IMR-90 (cell line): ENCODE measurements around the gene CYB561D2. TPM values are rescaled to one million over a fixed set of nuclear protein-coding genes. Genes with fewer than 3 reads are reported as not detected.

ENCODE experiments used
- ATAC-seq: fragments of 200-7000 bp; cut with Tn5 transposase; 2 replicates; pipeline ENCODE4 v1.9.1; 2020; ENCODE audit warnings: low read depth, mild to moderate bottlenecking, moderate library complexity
- BruUV-seq: library from RNA; stranded (reverse); fragments of 400-500 nt; replicated peaks from 2 replicates; lab custom pipeline; 2021; lab: Mats Ljungman, UMichigan
- CTCF ChIA-PET: fragments of 300-600 bp; formaldehyde crosslinking; extraction: SDS; loops from one replicate; lab custom pipeline; 2021; ENCODE audit warnings: antibody characterized with exemption; lab: Yijun Ruan, JAX
- POLR2A ChIA-PET: fragments of 300-600 bp; sonication (Branson Sonifier 250); formaldehyde crosslinking; loops from one replicate; lab custom pipeline; 2022; ENCODE audit warnings: antibody characterized with exemption; ENCODE audit not compliant: unreplicated experiment; lab: Charles Lee
- DNase-seq: peaks from one replicate; pipeline ENCODE4 v3.0.0; 2013
- H2AFZ ChIP-seq: replicated peaks from 2 replicates; pipeline ENCODE3; 2013; ENCODE audit warnings: low read length, mild to moderate bottlenecking; ENCODE audit not compliant: poor library complexity
- H2AK5ac ChIP-seq: 2 replicates; pipeline ENCODE4 v1.6.1; 2013; ENCODE audit warnings: low read depth, low read length, inconsistent platforms
- H2AK9ac ChIP-seq: replicated peaks from 2 replicates; pipeline ENCODE3; 2013; ENCODE audit warnings: mild to moderate bottlenecking, low read depth, low read length, moderate library complexity; ENCODE audit not compliant: poor library complexity
- H2BK120ac ChIP-seq: 2 replicates; pipeline ENCODE4 v1.6.1; 2013; ENCODE audit warnings: low read depth, low read length, inconsistent platforms
- H2BK15ac ChIP-seq: 3 replicates; pipeline ENCODE4 v1.6.1; 2013; ENCODE audit warnings: low read depth, low read length, inconsistent platforms
- H2BK20ac ChIP-seq: 2 replicates; pipeline ENCODE4 v1.6.1; 2013; ENCODE audit warnings: low read depth, mild to moderate bottlenecking, inconsistent platforms, low read length, moderate library complexity
- H2BK5ac ChIP-seq: 2 replicates; pipeline ENCODE4 v1.6.1; 2013; ENCODE audit warnings: mild to moderate bottlenecking, low read depth, low read length, inconsistent platforms; ENCODE audit not compliant: poor library complexity, severe bottlenecking
- H3K14ac ChIP-seq: replicated peaks from 2 replicates; pipeline ENCODE4 v1.6.1; 2013; ENCODE audit warnings: low read depth, low read length, inconsistent platforms
- H3K18ac ChIP-seq: 2 replicates; pipeline ENCODE4 v1.6.1; 2013; ENCODE audit warnings: low read depth, low read length, control low read depth
- H3K23ac ChIP-seq: 2 replicates; pipeline ENCODE4 v1.6.1; 2013; ENCODE audit warnings: low read depth, low read length, inconsistent platforms
- H3K27ac ChIP-seq: 2 replicates; pipeline ENCODE4 v1.5.1; 2013; ENCODE audit warnings: mild to moderate bottlenecking, control low read depth, low read length; ENCODE audit not compliant: insufficient read depth
- H3K27me3 ChIP-seq: 2 replicates; pipeline ENCODE4 v1.6.1; 2013; ENCODE audit warnings: low read length; ENCODE audit not compliant: control insufficient read depth, insufficient read depth
- H3K36me3 ChIP-seq: 2 replicates; pipeline ENCODE4 v1.6.1; 2013; ENCODE audit warnings: low read length, mixed read lengths; ENCODE audit not compliant: control insufficient read depth, insufficient read depth
- H3K4ac ChIP-seq: 2 replicates; pipeline ENCODE4 v1.6.1; 2013; ENCODE audit warnings: low read depth, low read length, inconsistent platforms
- H3K4me1 ChIP-seq: 2 replicates; pipeline ENCODE4 v1.6.1; 2013; ENCODE audit warnings: low read length, mixed read lengths; ENCODE audit not compliant: control insufficient read depth, insufficient read depth
- H3K4me2 ChIP-seq: 2 replicates; pipeline ENCODE4 v1.6.1; 2013; ENCODE audit warnings: low read depth, mild to moderate bottlenecking, control low read depth, low read length, moderate library complexity
- H3K4me3 ChIP-seq: 2 replicates; pipeline ENCODE4 v1.5.1; 2013; ENCODE audit warnings: low read depth, mild to moderate bottlenecking, control low read depth, low read length, moderate library complexity; ENCODE audit not compliant: insufficient read depth
- H3K56ac ChIP-seq: 2 replicates; pipeline ENCODE4 v1.6.1; 2013; ENCODE audit warnings: low read length, inconsistent platforms; ENCODE audit not compliant: insufficient read depth; ENCODE audit errors: extremely low read depth
- H3K79me1 ChIP-seq, 2 experiments: 2 replicates each; pipeline ENCODE4 v1.6.1; 2013; ENCODE audit warnings: low read length in 2 of 2, inconsistent platforms in 1 of 2, low read depth in 1 of 2
- H3K9ac ChIP-seq: 2 replicates; pipeline ENCODE4 v1.6.1; 2013; ENCODE audit warnings: low read depth, low read length, control low read depth
- H3K9me1 ChIP-seq: 2 replicates; pipeline ENCODE4 v1.6.1; 2013; ENCODE audit warnings: low read length, inconsistent platforms; ENCODE audit not compliant: insufficient read depth
- H3K9me3 ChIP-seq: 2 replicates; pipeline ENCODE4 v1.6.1; 2013; ENCODE audit warnings: low read length; ENCODE audit not compliant: control insufficient read depth, insufficient read depth
- H4K20me1 ChIP-seq: 2 replicates; pipeline ENCODE4 v1.6.1; 2013; ENCODE audit warnings: low read length, inconsistent platforms; ENCODE audit not compliant: insufficient read depth
- H4K5ac ChIP-seq: 2 replicates; pipeline ENCODE4 v1.6.1; 2013; ENCODE audit warnings: mild to moderate bottlenecking, low read depth, low read length, control low read depth
- H4K8ac ChIP-seq, 2 experiments: 2 replicates each; pipeline ENCODE4 v1.6.1; 2013; ENCODE audit warnings: low read depth in 2 of 2, low read length in 2 of 2, control low read depth in 1 of 2, inconsistent platforms in 1 of 2
- H4K91ac ChIP-seq: 2 replicates; pipeline ENCODE4 v1.6.1; 2013; ENCODE audit warnings: low read depth, low read length, inconsistent platforms; ENCODE audit not compliant: insufficient read depth
- CHD1 ChIP-seq: IDR thresholded peaks from 2 replicates; pipeline ENCODE4 v1.6.1; 2012; ENCODE audit warnings: low read depth, low read length, improper control_type of control experiment
- ELK1 ChIP-seq: fragments of 150-350 bp; IDR thresholded peaks from 2 replicates; pipeline ENCODE4 v1.6.1; 2016; ENCODE audit warnings: low read depth, mild to moderate bottlenecking, low read length, moderate library complexity, borderline replicate concordance
- FOS ChIP-seq: fragments of 150-350 bp; IDR thresholded peaks from 2 replicates; pipeline ENCODE4 v1.6.1; 2016; ENCODE audit warnings: low read depth, low read length
- MAZ ChIP-seq: IDR thresholded peaks from 2 replicates; pipeline ENCODE4 v1.6.1; 2012; ENCODE audit warnings: low read depth, mild to moderate bottlenecking, low read length, improper control_type of control experiment, moderate library complexity, borderline replicate concordance
- MXI1 ChIP-seq: IDR thresholded peaks from 2 replicates; pipeline ENCODE4 v1.6.1; 2012; ENCODE audit warnings: low read depth, mild to moderate bottlenecking, low read length, moderate library complexity, borderline replicate concordance
- NFE2L2 ChIP-seq: fragments of 150-350 bp; IDR thresholded peaks from 2 replicates; pipeline ENCODE4 v1.6.1; 2016; ENCODE audit warnings: low read depth, mild to moderate bottlenecking, low read length
- RCOR1 ChIP-seq: IDR thresholded peaks from 2 replicates; pipeline ENCODE4 v1.6.1; 2012; ENCODE audit warnings: mild to moderate bottlenecking, low read length, improper control_type of control experiment; ENCODE audit not compliant: insufficient replicate concordance
- SMC3 ChIP-seq: fragments of 150-350 bp; IDR thresholded peaks from 2 replicates; pipeline ENCODE4 v1.6.1; 2016; ENCODE audit warnings: low read depth, mild to moderate bottlenecking, antibody characterized with exemption, low read length, moderate library complexity
- WGBS, 2 experiments: methylation state at CpG; one replicate each; pipeline versions ENCODE4 v1.1.5 to v1.1.7; 2013; ENCODE audit warnings: missing lambda C conversion rate in 2 of 2; ENCODE audit not compliant: insufficient read length in 1 of 2; ENCODE audit errors: extremely low coverage in 2 of 2; 5-methylcytosine and 5-hydroxymethylcytosine counted together
- dilution Hi-C: fragments of 300-500 bp; cut with HindIII; formaldehyde crosslinking; loops from one replicate; pipeline ENCODE4 v1.14.3; 2018; ENCODE audit warnings: low sequenced_read_pairs; ENCODE audit not compliant: unreplicated experiment
- in situ Hi-C: fragments of 300-500 bp; cut with MboI; formaldehyde crosslinking; loops from 3 replicates; pipeline ENCODE4 v1.14.3; 2019; ENCODE audit warnings: low sequenced_read_pairs, inconsistent platforms, mixed read lengths
- intact Hi-C: fragments of 100-400 bp; cut with micrococcal nuclease; formaldehyde crosslinking; loops from 2 replicates; pipeline ENCODE4 v1.10.0; 2022
- polyA plus RNA-seq, 3 experiments: library from polyadenylated mRNA; depleted of rRNA; stranded (reverse); fragments of >200 nt; gene quantifications; 2 replicates each; pipeline ENCODE4 v1.2.3, GENCODE V29; 2012; ENCODE audit warnings: low replicate concordance in 1 of 3
- total RNA-seq: library from RNA; depleted of rRNA; stranded (reverse); fragments of >200 nt; gene quantifications from 2 replicates; pipeline ENCODE4 v1.2.3, GENCODE V29; 2012
- TF ChIP-seq, protein P1 (sequence below): fragments of 150-350 bp; IDR thresholded peaks from 2 replicates; pipeline ENCODE4 v1.6.1; 2017; ENCODE audit warnings: mild to moderate bottlenecking, antibody characterized with exemption, low read length, low read depth

The CYB561D2 gene
- total and polyA plus RNA-seq, 2 of the 4 experiments (the other 2 are of a cell fraction): 29.2 to 31.7 TPM

GRCh38 chr3:50381383-50381782, 30.7 kb downstream of the CYB561D2 start:
- no peak for DNase-seq
- no peak overlapping the region for H3K4me2 ChIP-seq
- H3K56ac ChIP-seq: no peak overlapping the region
- no peak overlapping the region for H2AFZ ChIP-seq
- no peak overlapping the region for H4K5ac ChIP-seq
- no peak for TF ChIP-seq CHD1
- TF ChIP-seq, protein P1, sequence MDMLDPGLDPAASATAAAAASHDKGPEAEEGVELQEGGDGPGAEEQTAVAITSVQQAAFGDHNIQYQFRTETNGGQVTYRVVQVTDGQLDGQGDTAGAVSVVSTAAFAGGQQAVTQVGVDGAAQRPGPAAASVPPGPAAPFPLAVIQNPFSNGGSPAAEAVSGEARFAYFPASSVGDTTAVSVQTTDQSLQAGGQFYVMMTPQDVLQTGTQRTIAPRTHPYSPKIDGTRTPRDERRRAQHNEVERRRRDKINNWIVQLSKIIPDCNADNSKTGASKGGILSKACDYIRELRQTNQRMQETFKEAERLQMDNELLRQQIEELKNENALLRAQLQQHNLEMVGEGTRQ: no peak
- TF ChIP-seq NFE2L2: no peak
- no peak for TF ChIP-seq ELK1
- TF ChIP-seq MAZ: no peak
- TF ChIP-seq SMC3: no peak
- no peak for TF ChIP-seq RCOR1
- TF ChIP-seq FOS: no peak
- no peak for TF ChIP-seq MXI1
- H3K4ac ChIP-seq: no peak overlapping the region
- no peak overlapping the region for H3K4me3 ChIP-seq
- H4K20me1 ChIP-seq: no peaks in the 10 kb centered on the region
- H3K14ac ChIP-seq: no peak overlapping the region
- H2BK120ac ChIP-seq: no peak overlapping the region
- no peak overlapping the region for H2BK20ac ChIP-seq
- no peak overlapping the region for H2BK5ac ChIP-seq
- H3K9ac ChIP-seq: no peak overlapping the region
- no peak for ATAC-seq
- peaks cover 34% of the 10 kb centered on the region for H3K27me3 ChIP-seq
- no peaks in the 10 kb centered on the region for H3K9me3 ChIP-seq
- H3K79me1 ChIP-seq: no peaks in the 10 kb centered on the region
- no peak overlapping the region for H4K91ac ChIP-seq
- H3K27ac ChIP-seq: no peak overlapping the region
- H3K23ac ChIP-seq: no peak overlapping the region
- H3K36me3 ChIP-seq: no peaks in the 10 kb centered on the region
- BruUV-seq: no TSS peak
- in situ Hi-C loops: no loop called here
- WGBS, 2 experiments: no CpG with 5 or more reads among the region's 4 CpGs
- no peak overlapping the region for H4K8ac ChIP-seq
- H2AK5ac ChIP-seq: no peak overlapping the region
- ChIA-PET CTCF (no interaction called here), POLR2A (interaction anchor here (0.6 kb wide), 1 partner anchor 29 kb away, joined by 14 read pairs; no protein-coding TSS in a partner anchor)
- intact Hi-C loops: no loop called here
- H2BK15ac ChIP-seq: no peak overlapping the region
- H2AK9ac ChIP-seq: no peak overlapping the region
- H3K9me1 ChIP-seq: no peaks in the 10 kb centered on the region
- H3K4me1 ChIP-seq: no peaks in the 10 kb centered on the region
- no peak overlapping the region for H3K18ac ChIP-seq
- dilution Hi-C loops: no loop called here
